ENCODE measurements around the gene MN1. TPM values are rescaled to one million over a fixed set of nuclear protein-coding genes. Genes with fewer than 3 reads are reported as not detected.

The MN1 gene
- total RNA-seq, 1 donor from 2014 or later: 19.0 TPM

DNA sequence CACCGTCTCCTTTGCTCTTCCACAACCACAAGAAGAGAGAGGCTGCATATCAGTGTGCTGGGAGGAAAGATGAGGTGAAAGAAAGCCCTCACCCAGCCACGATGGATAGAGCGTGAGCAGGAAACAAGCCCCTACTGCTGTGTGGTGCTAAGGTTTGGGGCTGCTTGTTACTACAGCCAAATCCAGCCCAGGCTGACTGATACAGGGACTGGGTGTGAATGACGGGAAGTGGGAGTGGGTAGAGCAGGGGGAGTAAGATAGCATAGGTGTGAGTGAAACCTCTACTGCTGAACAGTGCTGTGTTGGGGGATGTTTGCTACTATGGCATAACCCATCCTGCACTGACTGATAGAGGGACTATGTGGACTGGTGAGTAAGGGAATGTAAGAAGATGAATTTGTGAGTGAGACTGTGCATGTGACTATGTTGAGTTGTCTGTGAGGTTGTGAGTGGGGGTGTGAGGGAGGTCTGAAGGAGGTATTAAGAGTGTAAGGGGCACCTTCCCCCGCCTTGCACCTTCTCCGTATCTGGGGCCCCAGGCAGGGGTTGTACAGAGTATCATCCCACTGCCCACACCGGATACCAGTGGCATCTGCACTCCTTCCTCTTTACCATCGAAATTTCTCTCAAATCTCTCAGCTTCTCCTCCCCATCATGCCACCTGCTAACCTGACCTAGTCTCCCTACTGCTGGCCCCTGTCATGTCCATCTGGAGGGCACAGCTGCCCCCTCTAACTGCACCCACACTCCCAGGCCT, 91.5 kb downstream of the MN1 start:
- peaks cover 46% of the 10 kb centered on the region for H3K4me1 Mint-ChIP-seq
- H3K27ac Mint-ChIP-seq (ENCODE audit: unreplicated experiment): no peak overlapping the region
- no peaks in the 10 kb centered on the region for H3K9me3 Mint-ChIP-seq
- peaks cover 3% of the 10 kb centered on the region for H3K27me3 Mint-ChIP-seq (ENCODE audit: low read depth)
- no peak for DNase-seq (ENCODE audit: low read depth, low spot score)
- no peak overlapping the region for H3K4me3 Mint-ChIP-seq
- H3K36me3 Mint-ChIP-seq (ENCODE audit: low read depth): no peaks in the 10 kb centered on the region
- TF ChIP-seq, protein P1, sequence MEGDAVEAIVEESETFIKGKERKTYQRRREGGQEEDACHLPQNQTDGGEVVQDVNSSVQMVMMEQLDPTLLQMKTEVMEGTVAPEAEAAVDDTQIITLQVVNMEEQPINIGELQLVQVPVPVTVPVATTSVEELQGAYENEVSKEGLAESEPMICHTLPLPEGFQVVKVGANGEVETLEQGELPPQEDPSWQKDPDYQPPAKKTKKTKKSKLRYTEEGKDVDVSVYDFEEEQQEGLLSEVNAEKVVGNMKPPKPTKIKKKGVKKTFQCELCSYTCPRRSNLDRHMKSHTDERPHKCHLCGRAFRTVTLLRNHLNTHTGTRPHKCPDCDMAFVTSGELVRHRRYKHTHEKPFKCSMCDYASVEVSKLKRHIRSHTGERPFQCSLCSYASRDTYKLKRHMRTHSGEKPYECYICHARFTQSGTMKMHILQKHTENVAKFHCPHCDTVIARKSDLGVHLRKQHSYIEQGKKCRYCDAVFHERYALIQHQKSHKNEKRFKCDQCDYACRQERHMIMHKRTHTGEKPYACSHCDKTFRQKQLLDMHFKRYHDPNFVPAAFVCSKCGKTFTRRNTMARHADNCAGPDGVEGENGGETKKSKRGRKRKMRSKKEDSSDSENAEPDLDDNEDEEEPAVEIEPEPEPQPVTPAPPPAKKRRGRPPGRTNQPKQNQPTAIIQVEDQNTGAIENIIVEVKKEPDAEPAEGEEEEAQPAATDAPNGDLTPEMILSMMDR (conservative IDR thresholded peaks at IDR 0.05): no peak

DNA sequence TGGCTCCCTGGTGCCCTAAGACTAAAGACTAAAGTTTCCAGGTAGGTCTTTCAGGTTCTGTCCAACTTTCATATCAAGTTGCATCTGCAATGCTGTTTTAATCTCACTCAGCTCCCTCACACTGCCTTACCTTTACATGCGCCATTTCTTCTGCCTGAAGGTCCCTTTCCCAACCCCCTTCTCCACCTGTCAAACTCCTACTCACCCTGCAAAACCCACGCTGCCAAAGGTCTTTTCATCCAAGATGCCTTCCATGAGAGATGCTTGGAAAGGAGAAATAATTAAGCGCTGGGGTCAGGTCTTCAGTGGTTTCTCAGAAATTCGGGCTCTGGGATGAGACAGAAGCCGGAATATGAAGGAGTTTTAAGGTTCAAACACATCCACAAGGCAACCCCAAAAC, 95.1 kb downstream of the MN1 start:
- DNase-seq (ENCODE audit: low read depth, low spot score): no peak
- peak overlapping the region; percentile 5 for H3K4me3 Mint-ChIP-seq
- peaks cover 48% of the 10 kb centered on the region for H3K4me1 Mint-ChIP-seq
- H3K27ac Mint-ChIP-seq (ENCODE audit: unreplicated experiment): peak overlapping the region; percentile 76
- H3K9me3 Mint-ChIP-seq: peaks cover 7% of the 10 kb centered on the region
- H3K36me3 Mint-ChIP-seq (ENCODE audit: low read depth): peaks cover 4% of the 10 kb centered on the region
- H3K27me3 Mint-ChIP-seq (ENCODE audit: low read depth): peaks cover 3% of the 10 kb centered on the region
- TF ChIP-seq, protein P1 (conservative IDR thresholded peaks at IDR 0.05): no peak

DNA sequence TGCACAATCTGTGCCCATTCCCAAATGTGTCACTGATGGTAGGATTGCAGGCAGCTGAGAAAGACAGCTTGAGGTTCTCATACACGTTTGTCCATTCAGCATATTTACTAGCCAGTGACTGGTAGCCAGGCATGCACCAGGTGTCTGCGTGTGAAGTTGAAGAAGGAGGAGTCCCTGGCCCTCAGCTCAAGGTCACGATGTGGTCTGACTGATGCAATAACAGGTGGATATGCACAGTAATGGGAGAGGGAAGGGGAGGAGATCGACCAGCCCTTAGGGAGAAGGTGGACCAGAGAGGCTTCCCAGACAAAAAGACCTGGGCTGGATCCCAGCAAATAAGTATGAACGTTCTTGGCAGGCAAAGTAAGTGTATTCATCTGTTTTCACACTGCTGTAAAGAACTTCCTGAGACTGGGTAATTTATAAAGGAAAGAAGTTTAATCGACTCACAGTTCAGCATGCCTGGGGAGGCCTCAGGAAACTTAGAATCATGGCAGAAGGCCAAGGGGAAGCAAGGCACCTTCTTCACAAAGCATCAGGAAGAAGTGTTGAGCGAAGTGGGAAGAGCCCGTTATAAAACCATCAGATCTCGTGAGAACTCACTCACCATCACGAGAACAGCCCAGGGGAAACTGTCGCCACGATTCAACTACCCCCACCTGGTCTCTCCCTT, 96.0 kb downstream of the MN1 start:
- no peak overlapping the region for H3K27ac Mint-ChIP-seq (ENCODE audit: unreplicated experiment)
- H3K4me1 Mint-ChIP-seq: peaks cover 50% of the 10 kb centered on the region
- peaks cover 5% of the 10 kb centered on the region for H3K36me3 Mint-ChIP-seq (ENCODE audit: low read depth)
- H3K27me3 Mint-ChIP-seq (ENCODE audit: low read depth): peaks cover 3% of the 10 kb centered on the region
- TF ChIP-seq, protein P1 (conservative IDR thresholded peaks at IDR 0.05): no peak
- H3K9me3 Mint-ChIP-seq: peaks cover 8% of the 10 kb centered on the region
- no peak overlapping the region for H3K4me3 Mint-ChIP-seq
- DNase-seq (ENCODE audit: low read depth, low spot score): no peak

DNA sequence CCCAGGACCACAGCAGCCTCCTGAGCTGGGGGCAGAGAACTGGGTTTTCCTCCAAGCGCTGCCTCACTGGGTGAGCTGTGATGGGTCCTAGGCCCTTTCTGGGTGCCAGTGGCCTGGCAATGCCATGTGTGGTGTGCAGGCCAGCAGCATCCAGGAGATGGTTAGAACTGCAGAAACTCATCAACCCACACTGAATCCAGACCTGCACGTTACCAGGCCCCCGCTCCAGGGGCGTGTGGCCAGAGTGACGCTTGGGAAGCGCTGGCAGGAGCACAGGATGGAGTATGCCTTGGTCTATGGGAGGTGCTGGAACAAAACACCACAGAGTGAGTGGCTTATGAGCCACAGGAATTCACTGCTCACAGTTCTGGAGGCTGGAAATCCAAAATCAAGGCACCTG, 97.0 kb downstream of the MN1 start:
- H3K27ac Mint-ChIP-seq (ENCODE audit: unreplicated experiment): no peak overlapping the region
- DNase-seq (ENCODE audit: low read depth, low spot score): no peak
- peaks cover 8% of the 10 kb centered on the region for H3K9me3 Mint-ChIP-seq
- H3K4me3 Mint-ChIP-seq: no peak overlapping the region
- H3K27me3 Mint-ChIP-seq (ENCODE audit: low read depth): peaks cover 3% of the 10 kb centered on the region
- TF ChIP-seq, protein P1 (conservative IDR thresholded peaks at IDR 0.05): no peak
- peaks cover 56% of the 10 kb centered on the region for H3K4me1 Mint-ChIP-seq
- H3K36me3 Mint-ChIP-seq (ENCODE audit: low read depth): peaks cover 5% of the 10 kb centered on the region

DNA sequence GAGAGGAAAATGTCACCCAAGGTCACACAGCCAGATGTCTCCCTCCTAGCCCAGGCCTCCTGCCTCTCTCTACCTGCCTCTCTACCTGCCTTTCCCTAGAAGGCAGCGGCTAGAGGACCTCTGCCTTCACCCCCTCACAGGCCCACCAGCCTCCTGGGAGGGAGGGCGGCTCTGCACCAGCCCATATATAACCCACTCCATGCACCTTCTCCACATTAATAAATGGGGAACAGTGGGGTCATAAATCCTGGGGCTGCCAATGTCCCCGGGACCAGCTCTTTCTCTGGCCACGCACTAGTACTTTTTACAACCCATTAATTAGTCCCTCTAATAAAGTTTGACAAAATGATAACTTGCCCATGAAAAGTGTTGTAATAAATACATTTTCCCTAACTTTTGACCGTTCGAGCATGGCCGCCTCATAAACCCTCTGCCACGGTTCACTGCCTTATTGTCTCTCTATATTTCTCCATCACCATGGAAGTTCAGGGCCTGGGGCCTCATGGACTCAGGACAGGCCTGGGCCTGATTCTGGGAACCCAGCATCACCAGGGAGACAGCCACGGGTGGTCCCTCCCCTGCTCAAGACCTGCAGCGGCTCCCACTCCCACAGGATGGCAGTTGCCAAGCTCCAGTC, 102.1 kb downstream of the MN1 start:
- H3K27me3 Mint-ChIP-seq (ENCODE audit: low read depth): no peaks in the 10 kb centered on the region

More for the DNA sequence above, 102.1 kb downstream of the MN1 start:
- H3K36me3 Mint-ChIP-seq (ENCODE audit: low read depth): peaks cover 10% of the 10 kb centered on the region
- peaks cover 36% of the 10 kb centered on the region for H3K4me1 Mint-ChIP-seq
- H3K27ac Mint-ChIP-seq (ENCODE audit: unreplicated experiment): no peak overlapping the region
- H3K9me3 Mint-ChIP-seq: peaks cover 13% of the 10 kb centered on the region
- TF ChIP-seq, protein P1 (conservative IDR thresholded peaks at IDR 0.05): no peak
- no peak overlapping the region for H3K4me3 Mint-ChIP-seq
- no peak for DNase-seq (ENCODE audit: low read depth, low spot score)
